Karpas-422 (cell line): ENCODE measurements around the gene SCP2. TPM values are rescaled to one million over a fixed set of nuclear protein-coding genes. Genes with fewer than 3 reads are reported as not detected.

Experiments
- DNase-seq: peaks from one replicate; pipeline ENCODE4 v3.0.0-alpha.2; 2015
- H2AFZ ChIP-seq: fragments of 200-600 bp; sonication (generic); 2 replicates; pipeline ENCODE4 v1.6.1; 2014; ENCODE audit warnings: antibody characterized with exemption, low read length, mixed read lengths
- H3K27ac ChIP-seq: fragments of 200-600 bp; sonication (generic); 2 replicates; pipeline ENCODE4 v1.5.1; 2014; ENCODE audit warnings: mild to moderate bottlenecking, low read length, moderate library complexity
- H3K27me3 ChIP-seq: fragments of 200-600 bp; sonication (generic); 2 replicates; pipeline ENCODE4 v1.6.1; 2014; ENCODE audit warnings: low read length, mixed read lengths
- H3K36me3 ChIP-seq: fragments of 200-600 bp; sonication (generic); 2 replicates; pipeline ENCODE4 v1.6.1; 2014; ENCODE audit warnings: low read length, mixed read lengths; ENCODE audit not compliant: insufficient read depth
- H3K4me1 ChIP-seq: fragments of 200-600 bp; sonication (generic); 2 replicates; pipeline ENCODE4 v1.6.1; 2014; ENCODE audit warnings: mild to moderate bottlenecking, low read length, mixed read lengths
- H3K4me2 ChIP-seq: fragments of 200-600 bp; sonication (generic); 2 replicates; pipeline ENCODE4 v1.6.1; 2014; ENCODE audit warnings: low read length, low read depth, mild to moderate bottlenecking; ENCODE audit not compliant: poor library complexity, severe bottlenecking
- H3K4me3 ChIP-seq: fragments of 200-600 bp; sonication (generic); 2 replicates; pipeline ENCODE4 v1.5.1; 2014; ENCODE audit warnings: mild to moderate bottlenecking, antibody characterized with exemption, low read length, mixed read lengths
- H3K79me2 ChIP-seq: fragments of 200-600 bp; sonication (generic); 2 replicates; pipeline ENCODE4 v1.6.1; 2014; ENCODE audit warnings: mild to moderate bottlenecking, low read length, mixed read lengths
- H3K9ac ChIP-seq: fragments of 200-600 bp; sonication (generic); 2 replicates; pipeline ENCODE4 v1.6.0; 2014; ENCODE audit warnings: low read length
- H3K9me2 ChIP-seq: fragments of 200-600 bp; sonication (generic), shearing (Covaris generic); replicated peaks from 2 replicates; pipeline ENCODE4 v1.6.0; 2014; ENCODE audit warnings: mild to moderate bottlenecking, low read length, moderate library complexity; ENCODE audit not compliant: insufficient read depth
- H3K9me3 ChIP-seq: fragments of 300-700, 200-600 bp; sonication (generic); 2 replicates; pipeline ENCODE4 v1.6.1; 2014; ENCODE audit warnings: low read length, mixed read lengths
- H4K20me1 ChIP-seq: fragments of 200-600 bp; sonication (generic); 2 replicates; pipeline ENCODE4 v1.6.1; 2014; ENCODE audit warnings: mild to moderate bottlenecking, antibody characterized with exemption, low read length, low read depth; ENCODE audit not compliant: insufficient read depth
- total RNA-seq: library from RNA; depleted of rRNA; stranded (reverse); fragments of >200 nt; shearing (Covaris generic); gene quantifications from 2 replicates; pipeline ENCODE4 v1.2.3, GENCODE V29; 2014; ENCODE audit warnings: low replicate concordance

Gene SCP2
- total RNA-seq, 1 experiment from 2014 or later: 146 TPM

DNA sequence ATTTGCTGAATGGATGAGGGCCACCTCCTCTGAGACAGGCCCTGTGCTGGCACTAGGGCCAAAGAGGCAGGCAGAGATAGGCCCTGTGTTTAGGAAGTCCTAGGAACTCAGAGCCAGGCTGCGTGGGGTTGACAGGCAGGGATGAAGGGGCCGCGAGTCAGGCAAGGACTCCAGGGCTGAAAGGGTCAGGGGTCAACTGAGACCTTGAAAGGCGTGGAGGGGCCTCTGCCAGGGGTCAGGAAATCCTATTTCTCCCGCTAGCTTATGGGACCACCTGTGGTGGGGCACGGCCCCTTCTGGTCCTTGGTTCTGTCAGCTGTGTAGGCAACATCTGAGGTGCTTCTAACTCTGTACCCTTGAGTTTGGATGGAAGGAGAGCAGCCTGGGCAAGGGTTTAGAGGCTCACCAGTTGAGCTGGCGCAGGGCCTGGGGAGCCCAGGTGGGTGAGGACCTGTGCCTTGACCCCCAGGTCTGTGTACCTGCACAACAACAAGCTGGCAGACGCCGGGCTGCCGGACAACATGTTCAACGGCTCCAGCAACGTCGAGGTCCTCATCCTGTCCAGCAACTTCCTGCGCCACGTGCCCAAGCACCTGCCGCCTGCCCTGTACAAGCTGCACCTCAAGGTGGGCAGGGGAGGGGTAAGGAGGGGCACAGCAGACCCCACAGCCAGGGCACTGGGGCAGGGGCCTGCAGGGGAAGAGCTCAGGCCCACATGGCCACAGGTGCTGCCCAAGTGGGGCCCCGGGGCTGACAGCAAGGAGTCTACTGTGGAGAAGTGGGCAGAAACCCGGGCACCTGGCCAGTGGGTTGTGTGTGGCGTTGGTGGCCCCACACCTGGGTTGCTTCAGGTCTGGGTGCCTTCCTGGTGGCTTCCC is 149.9 kb downstream of the SCP2 start:
- Histone ChIP-seq H3K27me3 (no peaks in the 10 kb centered on the region), H3K4me1 (no peaks in the 10 kb centered on the region), H2AFZ (no peak overlapping the region), H3K4me3 (no peak overlapping the region), H4K20me1 (no peaks in the 10 kb centered on the region), H3K4me2 (no peak overlapping the region), H3K9me2 (no peaks in the 10 kb centered on the region), H3K27ac (no peak overlapping the region), H3K36me3 (no peaks in the 10 kb centered on the region), H3K9me3 (no peaks in the 10 kb centered on the region), H3K79me2 (no peaks in the 10 kb centered on the region), H3K9ac (no peak overlapping the region)
- no peak for DNase-seq

- Histone ChIP-seq H3K27ac (no peak overlapping the region), H3K9me3 (no peaks in the 10 kb centered on the region), H3K4me3 (no peak overlapping the region), H3K36me3 (no peaks in the 10 kb centered on the region), H4K20me1 (no peaks in the 10 kb centered on the region), H3K9ac (no peak overlapping the region), H3K4me1 (no peaks in the 10 kb centered on the region), H3K9me2 (no peaks in the 10 kb centered on the region), H2AFZ (no peak overlapping the region), H3K4me2 (no peak overlapping the region), H3K27me3 (no peaks in the 10 kb centered on the region), H3K79me2 (no peaks in the 10 kb centered on the region)
- no peak for DNase-seq
These were observed 150.5 kb downstream of the SCP2 start for GRCh38 chr1:53077599-53077965.

DNA sequence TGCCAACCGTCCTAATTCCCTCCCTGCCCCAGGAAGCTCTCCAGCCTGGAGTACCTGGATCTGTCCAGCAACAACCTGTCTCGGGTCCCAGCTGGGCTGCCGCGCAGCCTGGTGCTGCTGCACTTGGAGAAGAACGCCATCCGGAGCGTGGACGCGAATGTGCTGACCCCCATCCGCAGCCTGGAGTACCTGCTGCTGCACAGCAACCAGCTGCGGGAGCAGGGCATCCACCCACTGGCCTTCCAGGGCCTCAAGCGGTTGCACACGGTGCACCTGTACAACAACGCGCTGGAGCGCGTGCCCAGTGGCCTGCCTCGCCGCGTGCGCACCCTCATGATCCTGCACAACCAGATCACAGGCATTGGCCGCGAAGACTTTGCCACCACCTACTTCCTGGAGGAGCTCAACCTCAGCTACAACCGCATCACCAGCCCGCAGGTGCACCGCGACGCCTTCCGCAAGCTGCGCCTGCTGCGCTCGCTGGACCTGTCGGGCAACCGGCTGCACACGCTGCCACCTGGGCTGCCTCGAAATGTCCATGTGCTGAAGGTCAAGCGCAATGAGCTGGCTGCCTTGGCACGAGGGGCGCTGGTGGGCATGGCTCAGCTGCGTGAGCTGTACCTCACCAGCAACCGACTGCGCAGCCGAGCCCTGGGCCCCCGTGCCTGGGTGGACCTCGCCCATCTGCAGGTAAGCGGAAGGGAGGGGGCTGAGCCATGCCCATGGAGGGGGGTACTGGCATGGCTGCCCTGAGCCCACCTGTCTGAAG is 151.4 kb downstream of the SCP2 start:
- Histone ChIP-seq H3K4me1 (no peaks in the 10 kb centered on the region), H3K27me3 (no peaks in the 10 kb centered on the region), H3K9me2 (no peaks in the 10 kb centered on the region), H3K79me2 (no peaks in the 10 kb centered on the region), H2AFZ (no peak overlapping the region), H3K9ac (no peak overlapping the region), H3K36me3 (no peaks in the 10 kb centered on the region), H3K4me3 (no peak overlapping the region), H4K20me1 (no peaks in the 10 kb centered on the region), H3K27ac (no peak overlapping the region), H3K9me3 (no peaks in the 10 kb centered on the region), H3K4me2 (no peak overlapping the region)
- no peak for DNase-seq

GRCh38 chr1:53079251-53079650 is 152.2 kb downstream of the SCP2 start:
- Histone ChIP-seq H3K9me2 (no peaks in the 10 kb centered on the region), H3K27ac (no peak overlapping the region), H3K36me3 (no peaks in the 10 kb centered on the region), H3K4me3 (no peak overlapping the region), H3K9me3 (no peaks in the 10 kb centered on the region), H2AFZ (no peak overlapping the region), H3K27me3 (no peaks in the 10 kb centered on the region), H3K9ac (no peak overlapping the region), H3K4me1 (no peaks in the 10 kb centered on the region), H4K20me1 (no peaks in the 10 kb centered on the region), H3K4me2 (no peak overlapping the region), H3K79me2 (no peaks in the 10 kb centered on the region)
- DNase-seq: no peak

DNA sequence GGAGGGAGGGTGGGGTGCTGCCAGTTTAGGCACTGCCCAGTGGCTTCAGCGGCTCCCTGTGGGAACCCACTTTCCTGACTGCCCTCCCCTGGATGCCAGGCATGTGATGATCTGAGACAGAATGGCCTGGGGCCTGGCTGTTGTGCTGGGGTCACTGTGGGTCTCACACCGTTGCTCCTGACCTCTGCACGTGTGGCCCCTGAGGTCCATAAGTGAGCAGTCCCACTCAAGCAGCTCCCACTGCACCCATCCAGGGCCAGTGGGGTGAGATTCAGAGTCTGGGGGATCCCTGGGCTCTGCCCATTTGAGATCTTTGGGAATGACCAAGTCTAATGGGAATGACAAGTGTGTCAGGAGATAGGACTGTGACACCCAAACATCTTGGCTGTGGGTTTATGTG is 153.0 kb downstream of the SCP2 start:
- Histone ChIP-seq H3K9me2 (no peaks in the 10 kb centered on the region), H3K27me3 (no peaks in the 10 kb centered on the region), H3K4me1 (no peaks in the 10 kb centered on the region), H3K4me3 (no peak overlapping the region), H4K20me1 (no peaks in the 10 kb centered on the region), H3K79me2 (no peaks in the 10 kb centered on the region), H3K27ac (no peak overlapping the region), H2AFZ (no peak overlapping the region), H3K9ac (no peak overlapping the region), H3K9me3 (no peaks in the 10 kb centered on the region), H3K36me3 (no peaks in the 10 kb centered on the region), H3K4me2 (no peak overlapping the region)
- DNase-seq: no peak

GRCh38 chr1:53080769-53081168 is 153.7 kb downstream of the SCP2 start:
- Histone ChIP-seq H3K4me2 (no peak overlapping the region), H2AFZ (no peak overlapping the region), H3K4me1 (no peaks in the 10 kb centered on the region), H3K4me3 (no peak overlapping the region), H3K79me2 (no peaks in the 10 kb centered on the region), H3K27me3 (no peaks in the 10 kb centered on the region), H3K27ac (no peak overlapping the region), H4K20me1 (no peaks in the 10 kb centered on the region), H3K9ac (no peak overlapping the region), H3K36me3 (no peaks in the 10 kb centered on the region), H3K9me2 (no peaks in the 10 kb centered on the region), H3K9me3 (no peaks in the 10 kb centered on the region)
- DNase-seq: no peak

GRCh38 chr1:53081384-53082066 is 154.4 kb downstream of the SCP2 start:
- H2AFZ ChIP-seq: no peak overlapping the region
- no peaks in the 10 kb centered on the region for H3K4me1 ChIP-seq
- DNase-seq: no peak
- H3K36me3 ChIP-seq: no peaks in the 10 kb centered on the region
- no peaks in the 10 kb centered on the region for H3K79me2 ChIP-seq
- no peak overlapping the region for H3K27ac ChIP-seq
- no peak overlapping the region for H3K4me3 ChIP-seq
- H3K9ac ChIP-seq: no peak overlapping the region
- no peak overlapping the region for H3K4me2 ChIP-seq
- no peaks in the 10 kb centered on the region for H3K9me2 ChIP-seq
- no peaks in the 10 kb centered on the region for H4K20me1 ChIP-seq
- no peaks in the 10 kb centered on the region for H3K27me3 ChIP-seq
- H3K9me3 ChIP-seq: no peaks in the 10 kb centered on the region

DNA sequence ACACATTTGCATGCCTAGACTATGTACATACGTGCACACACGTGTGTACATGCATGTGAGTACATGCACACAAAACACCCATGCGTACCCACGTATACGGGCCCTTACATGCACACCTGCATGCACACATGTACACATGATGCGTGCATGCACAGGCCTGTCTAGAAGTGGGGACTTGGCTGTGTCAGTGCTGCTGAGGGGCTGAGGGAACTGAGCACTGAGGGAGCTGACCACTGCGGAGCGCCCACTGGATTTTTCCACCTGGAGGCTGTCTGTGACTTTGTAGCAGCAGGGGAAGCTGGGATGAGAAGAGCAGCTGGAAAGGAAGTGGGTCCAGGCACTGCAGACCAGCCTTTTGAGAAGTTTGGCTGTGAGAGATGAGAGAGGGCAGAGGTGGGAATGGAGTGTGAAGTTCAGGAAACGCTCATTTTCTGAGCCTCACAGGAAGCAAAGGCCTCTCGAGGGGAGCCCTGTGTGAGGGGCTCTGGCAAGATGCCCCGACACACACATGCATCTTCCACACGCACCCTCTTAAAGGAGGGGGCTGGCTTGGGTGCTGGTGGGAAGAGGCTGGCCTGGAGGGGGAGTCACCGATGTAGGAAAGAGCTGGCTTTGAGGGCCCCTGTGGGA is 155.9 kb downstream of the SCP2 start:
- Histone ChIP-seq H3K27ac (no peak overlapping the region), H3K4me1 (no peaks in the 10 kb centered on the region), H3K9me3 (no peaks in the 10 kb centered on the region), H2AFZ (no peak overlapping the region), H3K4me2 (no peak overlapping the region), H3K4me3 (no peak overlapping the region), H3K9me2 (no peaks in the 10 kb centered on the region), H3K27me3 (no peaks in the 10 kb centered on the region), H3K9ac (no peak overlapping the region), H4K20me1 (no peaks in the 10 kb centered on the region), H3K79me2 (no peaks in the 10 kb centered on the region), H3K36me3 (no peaks in the 10 kb centered on the region)
- no peak for DNase-seq
